Ascending aorta (tissue), 2 donors: ENCODE results near the gene SORL1-AS1.

Source experiments
- DNase-seq, 2 donors: peaks; one replicate each; pipeline ENCODE4 v3.0.0-alpha.2; 2019; ENCODE audit warnings: low spot score in 2 of 2
- H3K27ac ChIP-seq, 2 donors: fragments of 200-600 bp; sonication (generic); one replicate each; pipeline ENCODE4 v1.5.1; 2016 to 2017; ENCODE audit warnings: mild to moderate bottlenecking in 1 of 2
- H3K27me3 ChIP-seq: fragments of 200-600 bp; sonication (generic); one replicate; pipeline ENCODE4 v1.5.1; 2017
- H3K36me3 ChIP-seq, 2 donors: fragments of 200-600 bp; sonication (generic); one replicate each; pipeline ENCODE4 v1.5.1; 2016
- H3K4me1 ChIP-seq, 2 donors: fragments of 200-600 bp; sonication (generic); one replicate each; pipeline ENCODE4 v1.5.1; 2016 to 2017; ENCODE audit warnings: mild to moderate bottlenecking in 1 of 2
- H3K4me3 ChIP-seq, 2 donors: fragments of 200-600 bp; sonication (generic); one replicate each; pipeline ENCODE4 v1.5.1; 2016 to 2017; ENCODE audit warnings: mild to moderate bottlenecking in 1 of 2
- H3K9me3 ChIP-seq, 2 donors: fragments of 200-600 bp; sonication (generic); one replicate each; pipeline ENCODE4 v1.5.1; 2016
- intact Hi-C: fragments of 100-400 bp; cut with DNase I; formaldehyde crosslinking; loops from one replicate; pipeline ENCODE4 v1.15.1; 2023
- TF ChIP-seq, protein P1 (sequence below), 3 experiments: fragments of 200-600 bp in 2 of 3; fragments of 450-650 bp in 1 of 3; sonication (generic) in 2 of 3; IDR thresholded peaks; one replicate each; pipeline ENCODE4 v1.5.1; 2016 to 2019; ENCODE audit warnings: antibody characterized with exemption in 3 of 3, mild to moderate bottlenecking in 1 of 3, moderate library complexity in 1 of 3

Gene SORL1-AS1

DNA sequence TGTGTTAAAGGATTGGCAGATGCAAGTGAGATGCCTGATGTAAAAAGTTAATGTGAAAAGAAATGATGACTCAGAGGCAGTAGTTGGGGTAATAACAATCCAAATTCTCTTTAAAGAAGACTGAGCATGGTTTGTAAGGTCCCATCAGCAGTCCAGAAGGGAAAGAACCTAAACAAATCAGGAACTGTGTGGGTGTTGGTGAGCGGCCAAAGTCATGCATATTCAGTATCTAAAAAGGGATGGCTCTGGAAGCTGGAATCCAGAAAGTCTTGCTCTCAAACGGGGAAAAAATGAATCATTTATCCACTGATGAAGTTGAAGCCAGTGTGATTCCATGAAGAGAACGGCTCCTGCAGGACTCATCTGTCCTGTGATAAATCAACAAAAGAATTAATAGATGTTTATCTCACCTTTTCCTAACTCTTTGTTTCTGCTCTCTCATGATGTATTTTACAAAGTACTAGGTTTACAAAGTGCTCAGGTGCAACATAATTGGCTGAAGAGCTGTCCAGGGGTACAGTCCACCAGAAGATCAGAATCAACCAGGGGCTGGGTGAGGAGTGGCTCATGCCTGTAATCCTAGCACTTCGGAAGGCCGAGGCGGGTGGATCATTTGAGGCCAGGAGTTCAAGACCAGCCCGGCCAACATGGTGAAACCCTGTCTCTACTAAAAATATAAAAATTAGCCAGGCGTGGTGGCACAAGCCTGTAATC is 20.5 kb upstream of the SORL1-AS1 start:
- TF ChIP-seq, protein P1, sequence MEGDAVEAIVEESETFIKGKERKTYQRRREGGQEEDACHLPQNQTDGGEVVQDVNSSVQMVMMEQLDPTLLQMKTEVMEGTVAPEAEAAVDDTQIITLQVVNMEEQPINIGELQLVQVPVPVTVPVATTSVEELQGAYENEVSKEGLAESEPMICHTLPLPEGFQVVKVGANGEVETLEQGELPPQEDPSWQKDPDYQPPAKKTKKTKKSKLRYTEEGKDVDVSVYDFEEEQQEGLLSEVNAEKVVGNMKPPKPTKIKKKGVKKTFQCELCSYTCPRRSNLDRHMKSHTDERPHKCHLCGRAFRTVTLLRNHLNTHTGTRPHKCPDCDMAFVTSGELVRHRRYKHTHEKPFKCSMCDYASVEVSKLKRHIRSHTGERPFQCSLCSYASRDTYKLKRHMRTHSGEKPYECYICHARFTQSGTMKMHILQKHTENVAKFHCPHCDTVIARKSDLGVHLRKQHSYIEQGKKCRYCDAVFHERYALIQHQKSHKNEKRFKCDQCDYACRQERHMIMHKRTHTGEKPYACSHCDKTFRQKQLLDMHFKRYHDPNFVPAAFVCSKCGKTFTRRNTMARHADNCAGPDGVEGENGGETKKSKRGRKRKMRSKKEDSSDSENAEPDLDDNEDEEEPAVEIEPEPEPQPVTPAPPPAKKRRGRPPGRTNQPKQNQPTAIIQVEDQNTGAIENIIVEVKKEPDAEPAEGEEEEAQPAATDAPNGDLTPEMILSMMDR (IDR thresholded peaks at IDR 0.05): no peak
- H3K27ac ChIP-seq: no peak overlapping the region
- no peaks in the 10 kb centered on the region for H3K9me3 ChIP-seq
- H3K4me1 ChIP-seq: peaks cover 2 to 7% of the 10 kb centered on the region in 2 donors
- peak in 1 of 2 donors; percentile 69 for DNase-seq
- H3K36me3 ChIP-seq: no peaks in the 10 kb centered on the region
- H3K27me3 ChIP-seq: no peaks in the 10 kb centered on the region
- no peak overlapping the region for H3K4me3 ChIP-seq
- intact Hi-C loops: no loop called here

DNA sequence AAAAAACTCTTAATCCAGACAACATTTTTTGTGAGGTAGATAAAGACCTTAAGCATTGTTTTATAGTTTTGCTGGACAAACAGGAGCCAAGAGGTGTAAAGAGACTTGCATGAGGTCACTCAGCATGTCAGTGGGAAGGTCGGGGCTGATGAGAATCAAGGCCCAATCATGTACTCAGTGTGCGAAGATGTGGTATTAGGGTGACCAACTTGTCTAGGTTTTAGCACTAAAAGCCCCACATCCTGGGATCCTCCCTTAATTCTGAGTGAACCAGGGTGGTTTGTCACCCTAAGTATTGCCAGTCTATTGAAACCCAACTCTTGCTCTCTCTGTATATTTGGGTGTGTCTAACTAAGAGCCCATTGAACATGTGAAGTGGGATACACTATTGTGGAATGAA is 19.5 kb upstream of the SORL1-AS1 start:
- DNase-seq: no peak
- intact Hi-C loops: no loop called here
- Histone ChIP-seq H3K9me3 (no peaks in the 10 kb centered on the region), H3K27me3 (no peaks in the 10 kb centered on the region), H3K36me3 (no peaks in the 10 kb centered on the region), H3K4me3 (no peak overlapping the region), H3K4me1 (peaks cover 7 to 9% of the 10 kb centered on the region in 2 donors), H3K27ac (peak overlapping the region in 1 of 2 donors; percentile 54)
- TF ChIP-seq, protein P1 (IDR thresholded peaks at IDR 0.05): no peak

DNA sequence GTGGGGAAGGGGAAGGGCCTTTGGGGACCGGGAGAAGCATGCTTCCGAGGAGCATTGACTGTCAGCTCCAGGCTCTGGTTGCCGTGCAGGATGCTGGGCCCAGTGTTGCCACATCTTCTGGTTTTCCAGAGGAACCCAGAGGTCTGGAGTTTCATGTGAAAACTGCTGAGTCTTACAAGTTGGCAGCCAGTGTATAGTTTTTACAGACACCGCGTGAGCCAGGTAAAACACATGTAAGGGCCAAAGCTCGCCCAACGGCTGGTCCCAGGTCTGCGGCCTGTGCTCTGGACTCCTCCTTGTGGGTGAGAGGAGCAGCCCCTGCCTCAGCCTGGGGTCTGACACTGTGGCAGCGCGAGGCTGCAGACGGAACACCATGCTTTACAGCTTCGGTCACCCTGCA is 18.4 kb upstream of the SORL1-AS1 start:
- DNase-seq: no peak
- TF ChIP-seq, protein P1 (IDR thresholded peaks at IDR 0.05): peak in 1 of 3 experiments; percentile 17
- Histone ChIP-seq H3K4me1 (peaks cover 10 to 14% of the 10 kb centered on the region in 2 donors), H3K4me3 (no peak overlapping the region), H3K9me3 (no peaks in the 10 kb centered on the region), H3K27ac (peak overlapping the region in 1 of 2 donors; percentile 54), H3K36me3 (no peaks in the 10 kb centered on the region), H3K27me3 (no peaks in the 10 kb centered on the region)
- intact Hi-C loops: no loop called here

DNA sequence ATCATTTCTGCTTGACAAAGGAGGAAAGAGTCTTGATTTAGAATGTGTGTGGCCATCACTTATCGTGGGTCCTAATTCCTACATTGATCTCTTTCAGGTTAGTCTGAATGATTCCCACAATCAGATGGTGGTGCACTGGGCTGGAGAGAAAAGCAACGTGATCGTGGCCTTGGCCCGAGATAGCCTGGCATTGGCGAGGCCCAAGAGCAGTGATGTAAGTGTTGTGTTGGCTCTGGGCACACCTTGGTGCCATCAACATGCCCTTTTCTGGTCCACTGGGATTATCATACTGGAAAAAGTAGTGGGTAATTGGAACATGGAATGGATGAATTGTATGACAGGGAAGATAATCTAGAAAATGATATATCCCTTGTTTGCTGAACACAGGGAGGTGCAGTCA is 17.1 kb upstream of the SORL1-AS1 start:
- peaks cover 12 to 25% of the 10 kb centered on the region in 2 donors for H3K4me1 ChIP-seq
- no peaks in the 10 kb centered on the region for H3K9me3 ChIP-seq
- intact Hi-C loops: loop anchor here (5.0 kb wide), 3 partner anchors 53 to 178 kb away; partner anchors contain the start of gene SC5D
- no peak for DNase-seq
- no peaks in the 10 kb centered on the region for H3K36me3 ChIP-seq
- peak overlapping the region; percentile 52 to 59 for H3K27ac ChIP-seq
- H3K4me3 ChIP-seq: no peak overlapping the region
- TF ChIP-seq, protein P1 (IDR thresholded peaks at IDR 0.05): no peak
- H3K27me3 ChIP-seq: no peaks in the 10 kb centered on the region

DNA sequence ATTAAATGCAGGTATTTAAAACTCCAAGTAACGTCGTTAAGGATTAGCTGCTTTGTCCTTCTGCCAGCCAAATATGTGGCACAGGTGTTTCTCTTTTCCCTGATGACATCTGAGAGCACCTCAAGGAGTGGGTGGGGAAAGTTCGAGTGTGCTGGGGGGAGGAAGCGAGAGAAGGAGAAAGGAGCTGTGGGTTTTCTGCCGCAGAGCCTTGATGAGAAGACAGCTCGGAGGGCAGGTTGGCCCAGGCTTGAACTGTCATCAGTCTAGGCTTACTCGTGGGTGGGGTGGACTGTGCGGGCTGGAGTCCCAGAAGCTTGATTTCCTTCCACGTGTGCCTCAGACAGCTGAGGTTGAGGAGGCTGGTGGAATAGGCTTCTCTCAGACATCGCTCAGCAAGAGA is 15.2 kb upstream of the SORL1-AS1 start:
- Histone ChIP-seq H3K9me3 (no peaks in the 10 kb centered on the region), H3K4me3 (no peak overlapping the region), H3K27ac (peak overlapping the region; percentile 77 to 78), H3K4me1 (peaks cover 13 to 33% of the 10 kb centered on the region in 2 donors), H3K36me3 (no peaks in the 10 kb centered on the region), H3K27me3 (no peaks in the 10 kb centered on the region)
- DNase-seq: no peak
- TF ChIP-seq, protein P1 (IDR thresholded peaks at IDR 0.05): no peak
- intact Hi-C loops: loop anchor here (5.0 kb wide), 3 partner anchors 51 to 176 kb away; partner anchors contain the start of gene SC5D
